Measurements from ENCODE around the gene LLGL1. TPM values are rescaled to one million over a fixed set of nuclear protein-coding genes. Genes with fewer than 3 reads are reported as not detected.
A peak's percentile ranks its signal among the peaks of the same experiment; 100 is the strongest.

Gene LLGL1
- total RNA-seq, 2 donors from 2014 or later, result 66.3 to 69.3 TPM

GRCh38 chr17:18253947-18254821 lies 28.7 kb downstream of the LLGL1 start:
- WGBS, 2 experiments (ENCODE audit: insufficient coverage in 1 of 2, insufficient read length in 1 of 2), result 95 to 100% methylated on average over 8 to 27 of the region's 27 CpGs
- H3K9me3 Mint-ChIP-seq, result no peaks in the 10 kb centered on the region
- H3K9ac ChIP-seq (ENCODE audit: extremely low read depth, low read length, poor library complexity, severe bottlenecking), result no peak overlapping the region
- TF ChIP-seq CTCF (conservative IDR thresholded peaks at IDR 0.05), result no peak
- peaks cover 12% of the 10 kb centered on the region for H3K4me1 Mint-ChIP-seq
- peaks cover 9% of the 10 kb centered on the region for H3K4me1 ChIP-seq (ENCODE audit: control insufficient read depth, insufficient read depth, low read length)
- H3K4me3 ChIP-seq (ENCODE audit: low read length), result no peak overlapping the region
- DNase-seq, result no peak
- H3K36me3 Mint-ChIP-seq (ENCODE audit: low read depth), result peaks cover 61% of the 10 kb centered on the region
- H3K27me3 ChIP-seq (ENCODE audit: control insufficient read depth, insufficient read depth, low read length, poor library complexity, severe bottlenecking), result no peaks in the 10 kb centered on the region
- no peaks in the 10 kb centered on the region for H3K27me3 Mint-ChIP-seq (ENCODE audit: insufficient read depth)
- H3K36me3 ChIP-seq (ENCODE audit: control insufficient read depth, insufficient read depth, low read length), result peaks cover 74% of the 10 kb centered on the region
- H3K9me3 ChIP-seq (ENCODE audit: control insufficient read depth, low read length), result no peaks in the 10 kb centered on the region
- H3K27ac ChIP-seq (ENCODE audit: low read depth, low read length), result no peak overlapping the region
- H3K27ac Mint-ChIP-seq, result no peak overlapping the region
- H3K4me3 Mint-ChIP-seq, result no peak overlapping the region

GRCh38 chr17:18254888-18255649 lies 29.6 kb downstream of the LLGL1 start:
- Mint-ChIP-seq H3K9me3 (no peaks in the 10 kb centered on the region), H3K36me3 (ENCODE audit: low read depth) (peaks cover 56% of the 10 kb centered on the region), H3K4me1 (peaks cover 16% of the 10 kb centered on the region), H3K4me3 (no peak overlapping the region), H3K27ac (no peak overlapping the region), H3K27me3 (ENCODE audit: insufficient read depth) (no peaks in the 10 kb centered on the region)
- Histone ChIP-seq H3K36me3 (ENCODE audit: control insufficient read depth, insufficient read depth, low read length) (peaks cover 67% of the 10 kb centered on the region), H3K27me3 (ENCODE audit: control insufficient read depth, insufficient read depth, low read length, poor library complexity, severe bottlenecking) (no peaks in the 10 kb centered on the region), H3K9ac (ENCODE audit: extremely low read depth, low read length, poor library complexity, severe bottlenecking) (no peak overlapping the region), H3K9me3 (ENCODE audit: control insufficient read depth, low read length) (no peaks in the 10 kb centered on the region), H3K27ac (ENCODE audit: low read depth, low read length) (no peak overlapping the region), H3K4me1 (ENCODE audit: control insufficient read depth, insufficient read depth, low read length) (peaks cover 9% of the 10 kb centered on the region), H3K4me3 (ENCODE audit: low read length) (no peak overlapping the region)
- WGBS, 2 experiments (ENCODE audit: insufficient coverage in 1 of 2, insufficient read length in 1 of 2), result 91 to 95% methylated on average over 3 to 8 of the region's 8 CpGs
- peak; percentile 18 for TF ChIP-seq CTCF (conservative IDR thresholded peaks at IDR 0.05)
- DNase-seq, result no peak

- Mint-ChIP-seq H3K36me3 (ENCODE audit: low read depth) (peaks cover 45% of the 10 kb centered on the region), H3K9me3 (no peaks in the 10 kb centered on the region), H3K27ac (no peak overlapping the region), H3K27me3 (ENCODE audit: insufficient read depth) (no peaks in the 10 kb centered on the region), H3K4me3 (no peak overlapping the region), H3K4me1 (peaks cover 17% of the 10 kb centered on the region)
- WGBS, 2 experiments (ENCODE audit: insufficient coverage in 1 of 2, insufficient read length in 1 of 2), result 92 to 93% methylated on average over 8 to 11 of the region's 11 CpGs
- no peaks in the 10 kb centered on the region for H3K9me3 ChIP-seq (ENCODE audit: control insufficient read depth, low read length)
- H3K4me3 ChIP-seq (ENCODE audit: low read length), result no peak overlapping the region
- no peaks in the 10 kb centered on the region for H3K27me3 ChIP-seq (ENCODE audit: control insufficient read depth, insufficient read depth, low read length, poor library complexity, severe bottlenecking)
- no peak overlapping the region for H3K9ac ChIP-seq (ENCODE audit: extremely low read depth, low read length, poor library complexity, severe bottlenecking)
- H3K36me3 ChIP-seq (ENCODE audit: control insufficient read depth, insufficient read depth, low read length), result peaks cover 54% of the 10 kb centered on the region
- H3K27ac ChIP-seq (ENCODE audit: low read depth, low read length), result no peak overlapping the region
- no peak for TF ChIP-seq CTCF (conservative IDR thresholded peaks at IDR 0.05)
- DNase-seq, result no peak
- peaks cover 9% of the 10 kb centered on the region for H3K4me1 ChIP-seq (ENCODE audit: control insufficient read depth, insufficient read depth, low read length)
Observed at GRCh38 chr17:18256351-18256750, 30.9 kb downstream of the LLGL1 start.

Data from endodermal cell (in vitro differentiated cells).